GM06990 (cell line): Measurements from ENCODE around the gene SEMA3C.

Experiments used
- DNase-seq: peaks from one replicate; pipeline ENCODE4 v3.0.0-alpha.2; 2011; ENCODE audit not compliant: insufficient read length; ENCODE audit errors: extremely low read depth
- H3K27me3 ChIP-seq: replicated peaks from 2 replicates; pipeline ENCODE4 v1.6.0; 2011; ENCODE audit warnings: low read length; ENCODE audit not compliant: control insufficient read depth, insufficient read depth
- H3K36me3 ChIP-seq: 2 replicates; pipeline ENCODE4 v1.5.1; 2011; ENCODE audit warnings: low read length; ENCODE audit not compliant: control insufficient read depth, insufficient read depth
- H3K4me3 ChIP-seq: replicated peaks from 2 replicates; pipeline ENCODE4 v1.5.1; 2011; ENCODE audit warnings: low read depth, mild to moderate bottlenecking, control low read depth, low read length
- CTCF ChIP-seq: IDR thresholded peaks from 2 replicates; pipeline ENCODE4 v1.5.1; 2011; ENCODE audit warnings: low read length, control low read depth, mild to moderate bottlenecking, inconsistent platforms; ENCODE audit not compliant: insufficient read depth, poor library complexity, severe bottlenecking

The SEMA3C gene

GRCh38 chr7:80851896-80852476, 66.9 kb downstream of the SEMA3C start:
- no peak for TF ChIP-seq CTCF
- Histone ChIP-seq H3K36me3 (no peaks in the 10 kb centered on the region), H3K4me3 (no peak overlapping the region), H3K27me3 (no peaks in the 10 kb centered on the region)
- no peak for DNase-seq

GRCh38 chr7:80848841-80849240, 70.0 kb downstream of the SEMA3C start:
- no peak for DNase-seq
- no peaks in the 10 kb centered on the region for H3K27me3 ChIP-seq
- H3K36me3 ChIP-seq, result no peaks in the 10 kb centered on the region
- no peak for TF ChIP-seq CTCF
- H3K4me3 ChIP-seq, result no peak overlapping the region

- H3K27me3 ChIP-seq, result no peaks in the 10 kb centered on the region
- no peak overlapping the region for H3K4me3 ChIP-seq
- TF ChIP-seq CTCF, result no peak
- H3K36me3 ChIP-seq, result no peaks in the 10 kb centered on the region
- no peak for DNase-seq
Measured at GRCh38 chr7:80847895-80848294, 71.0 kb downstream of the SEMA3C start.

GRCh38 chr7:80847027-80847426, 71.8 kb downstream of the SEMA3C start:
- no peak for DNase-seq
- no peak for TF ChIP-seq CTCF
- no peaks in the 10 kb centered on the region for H3K36me3 ChIP-seq
- H3K4me3 ChIP-seq, result no peak overlapping the region
- H3K27me3 ChIP-seq, result no peaks in the 10 kb centered on the region

GRCh38 chr7:80844916-80845315, 73.9 kb downstream of the SEMA3C start:
- H3K4me3 ChIP-seq, result no peak overlapping the region
- TF ChIP-seq CTCF, result no peak
- no peak for DNase-seq
- H3K36me3 ChIP-seq, result no peaks in the 10 kb centered on the region
- no peaks in the 10 kb centered on the region for H3K27me3 ChIP-seq
